Stimulated activated CD4-positive, alpha-beta T cell treated with anti-CD3 and anti-CD28 coated beads, Interleukin-12 subunit alpha, Interleukin-12 subunit beta, amount 100 ng/mL, for 24 hours (primary cell): Measurements from ENCODE around the gene CNTNAP1.

Experiments used
- DNase-seq, 2 experiments: peaks; one replicate each; pipeline ENCODE4 v3.0.0-alpha.2; 2020; ENCODE audit warnings: low read depth in 2 of 2

The CNTNAP1 gene

GRCh38 chr17:42685831-42686230 lies 3.5 kb downstream of the CNTNAP1 start:
- no peak for DNase-seq

- no peak for DNase-seq
Measured at GRCh38 chr17:42686520-42687128, 4.3 kb downstream of the CNTNAP1 start.

GRCh38 chr17:42687707-42688320 lies 5.5 kb downstream of the CNTNAP1 start:
- DNase-seq, result no peak

GRCh38 chr17:42690596-42690995 lies 8.3 kb downstream of the CNTNAP1 start:
- DNase-seq, result no peak

- DNase-seq, result no peak
Measured at GRCh38 chr17:42691021-42691545, 8.8 kb downstream of the CNTNAP1 start.

- DNase-seq, result no peak
Measured at GRCh38 chr17:42692489-42692888, 10.2 kb downstream of the CNTNAP1 start.

GRCh38 chr17:42694524-42694923 lies 12.2 kb downstream of the CNTNAP1 start:
- no peak for DNase-seq

GRCh38 chr17:42695500-42695899 lies 13.2 kb downstream of the CNTNAP1 start:
- DNase-seq, result no peak

- DNase-seq, result no peak
Measured at GRCh38 chr17:42697108-42697811, 14.9 kb downstream of the CNTNAP1 start.

GRCh38 chr17:42698736-42699414 lies 16.5 kb downstream of the CNTNAP1 start:
- no peak for DNase-seq

GRCh38 chr17:42699415-42699740 lies 17.0 kb downstream of the CNTNAP1 start:
- DNase-seq, result no peak

- no peak for DNase-seq
Measured at GRCh38 chr17:42700586-42701289, 18.4 kb downstream of the CNTNAP1 start.

- no peak for DNase-seq
Measured at GRCh38 chr17:42702446-42702845, 20.1 kb downstream of the CNTNAP1 start.

- no peak for DNase-seq
Measured at GRCh38 chr17:42704490-42704836, 22.1 kb downstream of the CNTNAP1 start.

GRCh38 chr17:42704837-42705494 lies 22.6 kb downstream of the CNTNAP1 start:
- peak in 1 of 2 experiments; percentile 46 for DNase-seq

GRCh38 chr17:42706732-42707131 lies 24.4 kb downstream of the CNTNAP1 start:
- DNase-seq, result peak in 1 of 2 experiments; percentile 41

- no peak for DNase-seq
Measured at GRCh38 chr17:42708588-42708987, 26.3 kb downstream of the CNTNAP1 start.

GRCh38 chr17:42709561-42709960 lies 27.2 kb downstream of the CNTNAP1 start:
- no peak for DNase-seq

- DNase-seq, result no peak
Measured at GRCh38 chr17:42720996-42721583, 38.8 kb downstream of the CNTNAP1 start.

GRCh38 chr17:42723636-42724035 lies 41.3 kb downstream of the CNTNAP1 start:
- no peak for DNase-seq

- no peak for DNase-seq
Measured at GRCh38 chr17:42725143-42725542, 42.8 kb downstream of the CNTNAP1 start.
